Common myeloid progenitor, CD34-positive (primary cell): ENCODE results near the gene DISC1.

ENCODE experiments used
- CTCF ChIA-PET: fragments of 350-600 bp; sonication (Branson Sonifier 250); formaldehyde crosslinking; loops from one replicate; lab custom pipeline; 2021; ENCODE audit warnings: antibody characterized with exemption; lab: Charles Lee
- POLR2A ChIA-PET: fragments of 350-600 bp; sonication (Branson Sonifier 250); formaldehyde crosslinking; loops from one replicate; lab custom pipeline; 2021; ENCODE audit warnings: antibody characterized with exemption; lab: Charles Lee
- DNase-seq, 3 donors: peaks; one replicate each; pipeline versions ENCODE4 v3.0.0 to v3.0.0-alpha.2; 2013
- H3K27ac ChIP-seq, 2 experiments: 1 replicate in 1 of 2; 2 replicates in 1 of 2; pipeline ENCODE4 v1.7.0; 2013; ENCODE audit warnings: inconsistent platforms in 2 of 2, low read length in 2 of 2, mild to moderate bottlenecking in 2 of 2, low read depth in 1 of 2, moderate library complexity in 1 of 2; ENCODE audit not compliant: severe bottlenecking in 2 of 2, insufficient read depth in 1 of 2, poor library complexity in 1 of 2
- H3K27me3 ChIP-seq, 5 experiments: replicated peaks in 2 of 5; 1 replicate in 3 of 5; 2 replicates in 2 of 5; pipeline versions ENCODE4 v1.6.1 to v1.7.0; 2013; ENCODE audit warnings: low read length in 4 of 5, mild to moderate bottlenecking in 2 of 5, moderate library complexity in 2 of 5, inconsistent platforms in 1 of 5; ENCODE audit not compliant: insufficient read depth in 5 of 5, control insufficient read depth in 4 of 5
- H3K36me3 ChIP-seq, 4 experiments: 1 replicate in 2 of 4; 2 replicates in 2 of 4; pipeline versions ENCODE4 v1.6.1 to v1.7.0; 2013; ENCODE audit warnings: low read length in 3 of 4, control low read depth in 1 of 4, mild to moderate bottlenecking in 1 of 4; ENCODE audit not compliant: control insufficient read depth in 4 of 4, insufficient read depth in 4 of 4
- H3K4me1 ChIP-seq, 4 experiments: 1 replicate in 3 of 4; 2 replicates in 1 of 4; pipeline versions ENCODE4 v1.6.1 to v1.7.1; 2013; ENCODE audit warnings: low read length in 3 of 4, mild to moderate bottlenecking in 3 of 4, control low read depth in 1 of 4, inconsistent platforms in 1 of 4, moderate library complexity in 1 of 4; ENCODE audit not compliant: control insufficient read depth in 4 of 4, insufficient read depth in 4 of 4; ENCODE audit errors: control extremely low read depth in 1 of 4
- H3K4me3 ChIP-seq, 7 experiments: 1 replicate in 4 of 7; 2 replicates in 3 of 7; pipeline versions ENCODE4 v1.5.1 to v1.7.0; 2013; ENCODE audit warnings: mild to moderate bottlenecking in 7 of 7, low read length in 6 of 7, moderate library complexity in 6 of 7, inconsistent platforms in 2 of 7, low read depth in 2 of 7, control low read depth in 1 of 7; ENCODE audit not compliant: insufficient read depth in 4 of 7, control insufficient read depth in 1 of 7; ENCODE audit errors: extremely low read depth in 1 of 7
- H3K9me3 ChIP-seq, 5 experiments: 1 replicate in 4 of 5; 2 replicates in 1 of 5; pipeline versions ENCODE4 v1.6.1 to v1.7.1; 2013; ENCODE audit warnings: low read length in 4 of 5, mild to moderate bottlenecking in 2 of 5, inconsistent platforms in 1 of 5, low read depth in 1 of 5, moderate library complexity in 1 of 5; ENCODE audit not compliant: control insufficient read depth in 4 of 5, insufficient read depth in 2 of 5; ENCODE audit errors: control extremely low read depth in 1 of 5
- WGBS: methylation state at CpG from one replicate; pipeline ENCODE4 v1.1.5; 2013; ENCODE audit not compliant: insufficient coverage; 5-methylcytosine and 5-hydroxymethylcytosine counted together

The DISC1 gene

DNA sequence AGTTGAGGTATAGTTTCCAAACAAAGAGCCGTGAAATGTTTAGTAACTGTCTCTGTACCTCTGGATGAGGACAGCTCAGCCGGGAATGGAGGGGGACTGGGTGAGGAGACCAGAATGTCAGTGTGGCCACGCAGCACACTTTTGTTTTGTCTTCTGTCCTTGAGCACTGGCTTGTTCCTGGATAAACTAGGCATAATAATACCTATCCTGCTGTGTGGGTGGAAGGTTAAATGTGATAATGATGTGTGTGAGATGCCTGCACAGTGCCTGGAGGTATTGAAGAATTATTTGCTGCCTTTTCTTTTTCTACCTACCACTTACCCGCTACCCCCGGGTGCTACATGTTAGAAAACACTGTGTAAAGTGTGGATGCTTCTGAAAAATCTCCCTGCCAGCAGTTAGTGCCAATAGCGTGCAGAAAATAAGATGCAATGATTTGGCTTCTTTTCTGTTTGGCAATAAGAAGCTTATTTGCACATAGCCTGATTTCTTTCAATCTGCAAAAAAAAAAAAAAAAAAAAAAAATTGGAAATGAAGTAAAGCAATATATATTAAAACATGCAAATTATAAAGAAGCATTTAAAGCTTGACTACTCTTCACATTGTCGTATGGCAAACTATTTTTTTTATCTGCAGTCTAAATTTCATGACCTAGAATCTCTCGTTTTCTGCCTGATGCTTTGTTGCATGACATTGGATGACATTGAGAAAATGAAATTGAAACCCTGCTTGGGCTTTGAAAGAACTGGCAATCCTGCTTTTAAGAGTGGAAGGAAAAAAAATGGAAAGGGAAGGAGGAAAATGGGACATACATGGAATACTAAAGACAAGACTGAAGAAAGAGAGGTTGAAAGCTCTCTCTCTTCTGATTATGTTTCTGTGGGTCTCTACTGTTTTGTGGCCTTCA, 89.5 kb downstream of the DISC1 start:
- ChIA-PET CTCF (interaction anchor here (1.2 kb wide), 1 partner anchor 12 kb away, joined by 3 read pairs; no protein-coding TSS in a partner anchor), POLR2A (no interaction called here)
- Histone ChIP-seq H3K4me1 (no peaks in the 10 kb centered on the region), H3K9me3 (no peaks in the 10 kb centered on the region), H3K36me3 (peaks cover 0 to 12% (median 7%) of the 10 kb centered on the region in 4 experiments), H3K27me3 (no peaks in the 10 kb centered on the region), H3K4me3 (no peak overlapping the region), H3K27ac (no peak overlapping the region)
- DNase-seq, result no peak
- 98% methylated on average over 4 of the region's 8 CpGs for WGBS

DNA sequence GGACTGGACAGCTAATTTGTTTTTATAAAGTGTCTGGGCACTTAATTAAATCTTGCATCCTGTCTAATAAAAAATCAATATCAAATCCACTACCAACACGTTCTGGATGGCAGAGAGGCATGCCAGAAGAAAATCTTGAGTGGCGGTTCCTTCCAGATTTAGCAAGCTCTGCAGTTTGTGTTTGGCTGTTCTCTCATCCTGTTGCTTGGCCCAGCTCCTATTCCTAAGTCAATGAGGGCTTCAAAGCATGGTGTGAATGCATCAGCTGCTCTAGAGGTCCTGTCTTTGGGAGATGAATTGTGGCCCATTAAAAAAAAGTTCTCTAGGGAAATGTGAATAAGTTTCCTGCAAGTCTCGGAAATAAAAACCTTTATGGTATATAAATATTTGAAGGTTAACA, 90.3 kb downstream of the DISC1 start:
- H3K27ac ChIP-seq, result no peak overlapping the region
- ChIA-PET POLR2A (no interaction called here), CTCF (no interaction called here)
- 93% methylated on average over 3 of the region's 3 CpGs for WGBS
- H3K27me3 ChIP-seq, result no peaks in the 10 kb centered on the region
- H3K36me3 ChIP-seq, result peaks cover 2 to 13% (median 7%) of the 10 kb centered on the region in 4 experiments
- H3K4me1 ChIP-seq, result no peaks in the 10 kb centered on the region
- no peak overlapping the region for H3K4me3 ChIP-seq
- DNase-seq, result no peak
- H3K9me3 ChIP-seq, result no peaks in the 10 kb centered on the region

DNA sequence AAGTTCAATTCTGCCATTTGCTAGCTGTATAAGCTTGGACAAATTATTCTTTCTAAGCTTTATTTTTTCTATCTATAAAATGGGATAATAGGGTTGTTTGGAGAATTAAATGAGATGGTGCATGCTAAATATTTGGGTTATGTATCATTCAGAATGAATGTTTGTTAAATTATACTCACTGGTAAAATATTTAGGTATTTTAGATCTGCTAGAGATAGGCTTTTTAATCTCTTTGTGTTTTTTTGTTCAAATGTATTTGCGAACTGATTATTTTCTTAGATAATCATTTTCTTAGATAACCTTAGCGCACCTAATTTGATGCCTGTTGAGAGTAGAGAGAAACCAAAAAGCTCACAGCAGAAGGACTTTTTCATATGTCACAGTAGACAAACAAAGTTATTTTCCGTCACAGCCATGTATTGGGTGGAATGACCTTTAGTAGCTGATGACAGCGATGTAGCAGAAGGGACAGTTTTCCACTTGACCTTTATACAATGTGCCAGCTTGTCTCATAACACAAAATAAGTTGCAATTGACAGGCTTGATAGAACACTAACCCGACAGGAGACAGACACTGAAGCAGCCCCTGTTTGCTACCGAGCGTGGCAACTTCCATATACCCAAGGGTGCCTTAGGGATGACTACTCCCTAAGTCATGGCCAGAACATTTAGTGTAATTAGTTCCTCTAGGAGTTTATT, 93.0 kb downstream of the DISC1 start:
- Histone ChIP-seq H3K4me3 (no peak overlapping the region), H3K9me3 (no peaks in the 10 kb centered on the region), H3K27me3 (no peaks in the 10 kb centered on the region), H3K36me3 (peaks cover 2 to 12% (median 8%) of the 10 kb centered on the region in 4 experiments), H3K27ac (no peak overlapping the region), H3K4me1 (no peaks in the 10 kb centered on the region)
- ChIA-PET CTCF (interaction anchor here (1.1 kb wide), 1 partner anchor 10 kb away, joined by 5 read pairs; no protein-coding TSS in a partner anchor), POLR2A (no interaction called here)
- WGBS, result 97% methylated on average over 5 of the region's 7 CpGs
- no peak for DNase-seq

- Histone ChIP-seq H3K4me3 (no peak overlapping the region), H3K4me1 (peaks cover 0 to 2% (median under 1%) of the 10 kb centered on the region in 4 experiments), H3K27ac (no peak overlapping the region), H3K9me3 (no peaks in the 10 kb centered on the region), H3K36me3 (peaks cover 2 to 12% (median 8%) of the 10 kb centered on the region in 4 experiments), H3K27me3 (no peaks in the 10 kb centered on the region)
- CTCF ChIA-PET, result no interaction called here
- 100% methylated on average over 1 of the region's 5 CpGs for WGBS
- DNase-seq, result no peak
- POLR2A ChIA-PET, result no interaction called here
These were observed 94.2 kb downstream of the DISC1 start for GRCh38 chr1:231720652-231721325.

- H3K4me3 ChIP-seq, result no peak overlapping the region
- H3K9me3 ChIP-seq, result no peaks in the 10 kb centered on the region
- no peak for DNase-seq
- H3K36me3 ChIP-seq, result peaks cover 2 to 11% (median 7%) of the 10 kb centered on the region in 4 experiments
- no peak overlapping the region for H3K27ac ChIP-seq
- CTCF ChIA-PET, result no interaction called here
- H3K27me3 ChIP-seq, result no peaks in the 10 kb centered on the region
- peaks cover 0 to 6% (median 3%) of the 10 kb centered on the region in 4 experiments for H3K4me1 ChIP-seq
- POLR2A ChIA-PET, result no interaction called here
These were observed 94.8 kb downstream of the DISC1 start for GRCh38 chr1:231721436-231721835.

GRCh38 chr1:231722356-231722755, 95.8 kb downstream of the DISC1 start:
- ChIA-PET CTCF (no interaction called here), POLR2A (no interaction called here)
- no peaks in the 10 kb centered on the region for H3K9me3 ChIP-seq
- peaks cover 0 to 11% (median 7%) of the 10 kb centered on the region in 4 experiments for H3K36me3 ChIP-seq
- WGBS, result 98% methylated on average over 4 of the region's 6 CpGs
- no peak for DNase-seq
- H3K4me3 ChIP-seq, result no peak overlapping the region
- H3K4me1 ChIP-seq, result peaks cover 0 to 9% (median 4%) of the 10 kb centered on the region in 4 experiments
- no peak overlapping the region for H3K27ac ChIP-seq
- no peaks in the 10 kb centered on the region for H3K27me3 ChIP-seq
